ENCODE results near the gene EIF2S1.
A peak's percentile ranks its signal among the peaks of the same experiment; 100 is the strongest.

DNA sequence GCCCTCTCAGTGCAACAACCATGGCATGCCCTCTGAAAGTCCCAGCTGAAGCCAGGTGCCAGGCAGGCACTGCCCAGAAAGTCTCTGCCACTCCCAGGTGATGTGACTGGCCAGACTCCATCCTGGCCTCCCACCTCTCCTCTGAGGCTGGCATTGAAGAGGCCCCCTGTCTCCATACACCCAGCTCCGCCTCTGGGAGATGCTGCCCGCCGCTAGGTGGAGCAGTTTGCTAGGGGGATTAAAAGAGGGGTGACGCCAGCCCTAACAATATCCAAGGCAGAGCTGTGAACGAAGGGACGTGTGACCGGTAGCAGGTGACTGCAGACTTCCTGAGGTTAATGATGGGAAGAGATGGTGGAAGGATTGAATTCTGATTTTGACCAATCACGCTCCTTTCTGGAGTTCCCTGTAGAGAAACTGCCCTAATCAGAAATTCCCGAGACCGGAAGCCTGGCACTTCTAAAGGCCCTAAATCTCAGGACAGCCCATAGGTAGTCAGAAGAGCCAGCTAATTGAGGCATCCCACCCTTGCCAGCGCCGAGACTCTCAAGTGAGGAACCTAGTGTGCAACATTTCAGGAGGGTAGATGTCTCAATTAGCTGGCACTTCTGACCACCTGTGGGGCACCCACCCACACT, 60.1 kb downstream of the EIF2S1 start:
- TF ChIP-seq, protein P1, sequence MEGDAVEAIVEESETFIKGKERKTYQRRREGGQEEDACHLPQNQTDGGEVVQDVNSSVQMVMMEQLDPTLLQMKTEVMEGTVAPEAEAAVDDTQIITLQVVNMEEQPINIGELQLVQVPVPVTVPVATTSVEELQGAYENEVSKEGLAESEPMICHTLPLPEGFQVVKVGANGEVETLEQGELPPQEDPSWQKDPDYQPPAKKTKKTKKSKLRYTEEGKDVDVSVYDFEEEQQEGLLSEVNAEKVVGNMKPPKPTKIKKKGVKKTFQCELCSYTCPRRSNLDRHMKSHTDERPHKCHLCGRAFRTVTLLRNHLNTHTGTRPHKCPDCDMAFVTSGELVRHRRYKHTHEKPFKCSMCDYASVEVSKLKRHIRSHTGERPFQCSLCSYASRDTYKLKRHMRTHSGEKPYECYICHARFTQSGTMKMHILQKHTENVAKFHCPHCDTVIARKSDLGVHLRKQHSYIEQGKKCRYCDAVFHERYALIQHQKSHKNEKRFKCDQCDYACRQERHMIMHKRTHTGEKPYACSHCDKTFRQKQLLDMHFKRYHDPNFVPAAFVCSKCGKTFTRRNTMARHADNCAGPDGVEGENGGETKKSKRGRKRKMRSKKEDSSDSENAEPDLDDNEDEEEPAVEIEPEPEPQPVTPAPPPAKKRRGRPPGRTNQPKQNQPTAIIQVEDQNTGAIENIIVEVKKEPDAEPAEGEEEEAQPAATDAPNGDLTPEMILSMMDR (IDR thresholded peaks at IDR 0.05; ENCODE audit: low read depth, low read length) = peak; percentile 73
- no peak for TF ChIP-seq POLR2A (IDR thresholded peaks at IDR 0.05; ENCODE audit: extremely low read depth, insufficient read length)
- TF ChIP-seq, protein P2, sequence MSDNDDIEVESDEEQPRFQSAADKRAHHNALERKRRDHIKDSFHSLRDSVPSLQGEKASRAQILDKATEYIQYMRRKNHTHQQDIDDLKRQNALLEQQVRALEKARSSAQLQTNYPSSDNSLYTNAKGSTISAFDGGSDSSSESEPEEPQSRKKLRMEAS (IDR thresholded peaks at IDR 0.05; ENCODE audit: low read depth, low read length) = no peak

Measured in NB4 (cell line).